GM19238 (cell line): ENCODE measurements around the gene TMEM181.
"Not testable (repeated sequence)": the region's sequence is repeated elsewhere in the genome, so short reads cannot be mapped to it uniquely, and the experiment has no call there.

Experiments used
- DNase-seq: peaks from one replicate; pipeline ENCODE4 v3.0.0; 2011; ENCODE audit warnings: low spot score; ENCODE audit not compliant: insufficient read length

Gene TMEM181

GRCh38 chr6:158655569-158656450 lies 95.9 kb downstream of the TMEM181 start:
- DNase-seq: no peak

GRCh38 chr6:158656986-158657385 lies 97.1 kb downstream of the TMEM181 start:
- DNase-seq: not testable (repeated sequence)

GRCh38 chr6:158660333-158660754 lies 100.5 kb downstream of the TMEM181 start:
- DNase-seq: peak; percentile 41

GRCh38 chr6:158661156-158661685 lies 101.3 kb downstream of the TMEM181 start:
- DNase-seq: no peak

GRCh38 chr6:158662607-158662953 lies 102.7 kb downstream of the TMEM181 start:
- no peak for DNase-seq

GRCh38 chr6:158662954-158663624 lies 103.2 kb downstream of the TMEM181 start:
- no peak for DNase-seq

GRCh38 chr6:158663625-158664165 lies 103.8 kb downstream of the TMEM181 start:
- DNase-seq: no peak

- DNase-seq: no peak
Observed at GRCh38 chr6:158665332-158665731, 105.4 kb downstream of the TMEM181 start.

- no peak for DNase-seq
Observed at GRCh38 chr6:158666628-158667359, 106.9 kb downstream of the TMEM181 start.

GRCh38 chr6:158667360-158667981 lies 107.6 kb downstream of the TMEM181 start:
- DNase-seq: no peak

- no peak for DNase-seq
Observed at GRCh38 chr6:158668707-158669103, 108.8 kb downstream of the TMEM181 start.

GRCh38 chr6:158669145-158670035 lies 109.5 kb downstream of the TMEM181 start:
- no peak for DNase-seq

- DNase-seq: not testable (repeated sequence)
Observed at GRCh38 chr6:158672119-158672518, 112.2 kb downstream of the TMEM181 start.

GRCh38 chr6:158672726-158673125 lies 112.8 kb downstream of the TMEM181 start:
- no peak for DNase-seq

- DNase-seq: no peak
Observed at GRCh38 chr6:158674342-158675131, 114.6 kb downstream of the TMEM181 start.

- DNase-seq: not testable (repeated sequence)
Observed at GRCh38 chr6:158677094-158677493, 117.2 kb downstream of the TMEM181 start.

- no peak for DNase-seq
Observed at GRCh38 chr6:158677906-158678578, 118.2 kb downstream of the TMEM181 start.

GRCh38 chr6:158680015-158680414 lies 120.1 kb downstream of the TMEM181 start:
- no peak for DNase-seq

- no peak for DNase-seq
Observed at GRCh38 chr6:158680481-158680880, 120.6 kb downstream of the TMEM181 start.
